Measurements from ENCODE around the gene APRT. TPM values are rescaled to one million over a fixed set of nuclear protein-coding genes. Genes with fewer than 3 reads are reported as not detected.
A peak's percentile ranks its signal among the peaks of the same experiment; 100 is the strongest.

APRT gene
- total and polyA plus RNA-seq, 9 of the 15 experiments (the other 6 are each of a cell fraction or from before 2014, with no cell fraction given) = 41.7 to 409 (median 146) TPM

DNA sequence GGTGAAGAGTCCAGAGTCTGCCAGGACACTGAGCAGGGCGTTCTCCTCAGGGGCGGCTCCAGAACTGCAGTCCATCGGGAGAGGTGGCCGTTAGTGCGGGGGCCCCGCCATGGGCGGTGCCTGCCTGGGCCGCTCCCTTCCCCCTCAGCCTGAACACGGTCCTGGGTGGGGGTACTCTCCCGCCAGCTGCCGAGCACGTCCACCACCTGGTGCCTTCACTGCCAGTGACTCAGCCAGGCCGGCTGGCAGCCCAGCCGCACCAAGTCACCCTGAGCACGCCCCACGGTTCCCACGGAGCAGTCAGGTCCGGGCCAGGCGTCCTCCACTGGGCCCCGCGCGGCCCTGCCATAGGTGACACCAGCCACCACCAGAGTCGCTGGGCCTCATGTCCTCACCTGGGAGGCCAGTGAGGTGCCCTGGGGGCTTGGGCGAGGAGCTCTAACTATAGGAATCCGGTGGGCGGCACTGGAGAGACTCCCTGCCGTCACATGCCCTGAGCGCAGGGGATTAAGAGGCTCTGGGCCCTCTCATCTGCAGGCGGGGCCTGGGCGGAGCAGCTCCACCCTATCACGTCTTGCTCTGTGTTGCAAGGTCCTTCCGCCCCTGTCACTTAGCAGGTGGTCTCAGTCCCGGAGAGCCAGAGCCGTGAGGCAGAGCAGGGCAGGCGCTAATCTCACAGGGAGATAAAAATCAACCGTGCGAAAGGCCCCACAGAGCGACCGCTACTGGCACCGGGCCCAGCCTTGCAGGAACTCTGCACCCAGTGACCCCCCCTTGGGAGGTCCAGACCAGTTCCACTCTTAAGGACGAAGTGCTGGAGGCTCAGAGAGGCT, 41.1 kb downstream of the APRT start (continued):
- TF ChIP-seq EWSR1 (IDR thresholded peaks at IDR 0.05; ENCODE audit: borderline replicate concordance, low read depth, partially characterized antibody) (no peak), ZFX (CRISPR knock-in tag; IDR thresholded peaks at IDR 0.05) (peak; percentile 83), HEY1 (CRISPR knock-in tag; IDR thresholded peaks at IDR 0.05; ENCODE audit: borderline replicate concordance) (no peak), ZNF311 (CRISPR knock-in tag; IDR thresholded peaks at IDR 0.05) (peak; percentile 72), HDGF (IDR thresholded peaks at IDR 0.05) (0 out of 2 replicates have a peak, but pooled peaks have one; percentile 26), ZNF232 (CRISPR knock-in tag; IDR thresholded peaks at IDR 0.05) (no peak), BRF1 (IDR thresholded peaks at IDR 0.05; ENCODE audit: borderline replicate concordance, extremely low read depth, insufficient read length) (no peak), NEUROD1 (IDR thresholded peaks at IDR 0.05; ENCODE audit: borderline replicate concordance, low read depth, low read length, partially characterized antibody) (peak; percentile 14), TARDBP (IDR thresholded peaks at IDR 0.05) (peak; percentile 15; the same call in 1 of the 2 replicates), NCOA2 (IDR thresholded peaks at IDR 0.05; ENCODE audit: partially characterized antibody in 2 of 2) (no peak), NFATC3 (IDR thresholded peaks at IDR 0.05) (no peak), ZNF408 (CRISPR knock-in tag; IDR thresholded peaks at IDR 0.05; ENCODE audit: low read depth) (no peak), NCOA6 (IDR thresholded peaks at IDR 0.05) (no peak)
- TF ChIP-seq, protein P1, sequence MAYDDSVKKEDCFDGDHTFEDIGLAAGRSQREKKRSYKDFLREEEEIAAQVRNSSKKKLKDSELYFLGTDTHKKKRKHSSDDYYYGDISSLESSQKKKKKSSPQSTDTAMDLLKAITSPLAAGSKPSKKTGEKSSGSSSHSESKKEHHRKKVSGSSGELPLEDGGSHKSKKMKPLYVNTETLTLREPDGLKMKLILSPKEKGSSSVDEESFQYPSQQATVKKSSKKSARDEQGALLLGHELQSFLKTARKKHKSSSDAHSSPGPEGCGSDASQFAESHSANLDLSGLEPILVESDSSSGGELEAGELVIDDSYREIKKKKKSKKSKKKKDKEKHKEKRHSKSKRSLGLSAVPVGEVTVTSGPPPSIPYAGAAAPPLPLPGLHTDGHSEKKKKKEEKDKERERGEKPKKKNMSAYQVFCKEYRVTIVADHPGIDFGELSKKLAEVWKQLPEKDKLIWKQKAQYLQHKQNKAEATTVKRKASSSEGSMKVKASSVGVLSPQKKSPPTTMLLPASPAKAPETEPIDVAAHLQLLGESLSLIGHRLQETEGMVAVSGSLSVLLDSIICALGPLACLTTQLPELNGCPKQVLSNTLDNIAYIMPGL (CRISPR knock-in tag; IDR thresholded peaks at IDR 0.05) = no peak; the same call in none of the 2 replicates
- TF ChIP-seq, protein P2, sequence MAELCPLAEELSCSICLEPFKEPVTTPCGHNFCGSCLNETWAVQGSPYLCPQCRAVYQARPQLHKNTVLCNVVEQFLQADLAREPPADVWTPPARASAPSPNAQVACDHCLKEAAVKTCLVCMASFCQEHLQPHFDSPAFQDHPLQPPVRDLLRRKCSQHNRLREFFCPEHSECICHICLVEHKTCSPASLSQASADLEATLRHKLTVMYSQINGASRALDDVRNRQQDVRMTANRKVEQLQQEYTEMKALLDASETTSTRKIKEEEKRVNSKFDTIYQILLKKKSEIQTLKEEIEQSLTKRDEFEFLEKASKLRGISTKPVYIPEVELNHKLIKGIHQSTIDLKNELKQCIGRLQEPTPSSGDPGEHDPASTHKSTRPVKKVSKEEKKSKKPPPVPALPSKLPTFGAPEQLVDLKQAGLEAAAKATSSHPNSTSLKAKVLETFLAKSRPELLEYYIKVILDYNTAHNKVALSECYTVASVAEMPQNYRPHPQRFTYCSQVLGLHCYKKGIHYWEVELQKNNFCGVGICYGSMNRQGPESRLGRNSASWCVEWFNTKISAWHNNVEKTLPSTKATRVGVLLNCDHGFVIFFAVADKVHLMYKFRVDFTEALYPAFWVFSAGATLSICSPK (IDR thresholded peaks at IDR 0.05; ENCODE audit: borderline replicate concordance) = no peak
- TF ChIP-seq, protein P3, sequence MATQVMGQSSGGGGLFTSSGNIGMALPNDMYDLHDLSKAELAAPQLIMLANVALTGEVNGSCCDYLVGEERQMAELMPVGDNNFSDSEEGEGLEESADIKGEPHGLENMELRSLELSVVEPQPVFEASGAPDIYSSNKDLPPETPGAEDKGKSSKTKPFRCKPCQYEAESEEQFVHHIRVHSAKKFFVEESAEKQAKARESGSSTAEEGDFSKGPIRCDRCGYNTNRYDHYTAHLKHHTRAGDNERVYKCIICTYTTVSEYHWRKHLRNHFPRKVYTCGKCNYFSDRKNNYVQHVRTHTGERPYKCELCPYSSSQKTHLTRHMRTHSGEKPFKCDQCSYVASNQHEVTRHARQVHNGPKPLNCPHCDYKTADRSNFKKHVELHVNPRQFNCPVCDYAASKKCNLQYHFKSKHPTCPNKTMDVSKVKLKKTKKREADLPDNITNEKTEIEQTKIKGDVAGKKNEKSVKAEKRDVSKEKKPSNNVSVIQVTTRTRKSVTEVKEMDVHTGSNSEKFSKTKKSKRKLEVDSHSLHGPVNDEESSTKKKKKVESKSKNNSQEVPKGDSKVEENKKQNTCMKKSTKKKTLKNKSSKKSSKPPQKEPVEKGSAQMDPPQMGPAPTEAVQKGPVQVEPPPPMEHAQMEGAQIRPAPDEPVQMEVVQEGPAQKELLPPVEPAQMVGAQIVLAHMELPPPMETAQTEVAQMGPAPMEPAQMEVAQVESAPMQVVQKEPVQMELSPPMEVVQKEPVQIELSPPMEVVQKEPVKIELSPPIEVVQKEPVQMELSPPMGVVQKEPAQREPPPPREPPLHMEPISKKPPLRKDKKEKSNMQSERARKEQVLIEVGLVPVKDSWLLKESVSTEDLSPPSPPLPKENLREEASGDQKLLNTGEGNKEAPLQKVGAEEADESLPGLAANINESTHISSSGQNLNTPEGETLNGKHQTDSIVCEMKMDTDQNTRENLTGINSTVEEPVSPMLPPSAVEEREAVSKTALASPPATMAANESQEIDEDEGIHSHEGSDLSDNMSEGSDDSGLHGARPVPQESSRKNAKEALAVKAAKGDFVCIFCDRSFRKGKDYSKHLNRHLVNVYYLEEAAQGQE (IDR thresholded peaks at IDR 0.05; ENCODE audit: borderline replicate concordance) = peak; percentile 78
- TF ChIP-seq, protein P3 (CRISPR knock-in tag; IDR thresholded peaks at IDR 0.05; ENCODE audit: low read depth) = peak; percentile 57
